Smooth muscle cell (in vitro differentiated cells): ENCODE data around the gene CD7. TPM values are rescaled to one million over a fixed set of nuclear protein-coding genes. Genes with fewer than 3 reads are reported as not detected.

Experiments
- DNase-seq: peaks from one replicate; lab custom pipeline; 2025; ENCODE audit not compliant: unreplicated experiment; lab: John Stamatoyannopoulos, UW
- H2AFZ ChIP-seq: fragments of 200-600 bp; sonication (generic); 2 replicates; pipeline ENCODE4 v1.6.0; 2016; ENCODE audit warnings: antibody characterized with exemption, low read depth, mild to moderate bottlenecking
- H3F3A ChIP-seq: fragments of 200-600 bp; sonication (generic); 2 replicates; pipeline ENCODE4 v1.6.0; 2017; ENCODE audit warnings: antibody characterized with exemption, low read depth
- H3K27ac ChIP-seq: fragments of 200-600 bp; sonication (generic); 2 replicates; pipeline ENCODE4 v1.5.1; 2016; ENCODE audit warnings: low read depth, mild to moderate bottlenecking
- H3K27me3 ChIP-seq: fragments of 200-600 bp; sonication (generic); 2 replicates; pipeline ENCODE4 v1.6.1; 2016; ENCODE audit warnings: low read depth, mild to moderate bottlenecking
- H3K36me3 ChIP-seq: fragments of 200-600 bp; sonication (generic); 2 replicates; pipeline ENCODE4 v1.5.1; 2016; ENCODE audit warnings: low read depth
- H3K4me1 ChIP-seq: fragments of 200-600 bp; sonication (generic); 2 replicates; pipeline ENCODE4 v1.5.1; 2016; ENCODE audit warnings: low read depth
- H3K4me2 ChIP-seq: fragments of 200-600 bp; sonication (generic); 2 replicates; pipeline ENCODE4 v1.6.0; 2016; ENCODE audit warnings: mild to moderate bottlenecking
- H3K4me3 ChIP-seq: fragments of 200-600 bp; sonication (generic); 2 replicates; pipeline ENCODE4 v1.5.1; 2016; ENCODE audit warnings: mild to moderate bottlenecking
- H3K79me2 ChIP-seq: fragments of 200-600 bp; sonication (generic); 2 replicates; pipeline ENCODE4 v1.6.0; 2016; ENCODE audit warnings: low read depth, mild to moderate bottlenecking
- H3K9ac ChIP-seq: fragments of 200-600 bp; sonication (generic); 2 replicates; pipeline ENCODE4 v1.6.0; 2016; ENCODE audit warnings: low read depth
- H3K9me3 ChIP-seq: fragments of 200-600 bp; sonication (generic); replicated peaks from 2 replicates; pipeline ENCODE4 v1.5.1; 2016; ENCODE audit warnings: low read depth
- H4K20me1 ChIP-seq: fragments of 200-600 bp; sonication (generic); 2 replicates; pipeline ENCODE4 v1.6.0; 2016; ENCODE audit warnings: low read depth
- WGBS: methylation state at CpG from one replicate; pipeline ENCODE4 v1.1.7; 2016; ENCODE audit warnings: low lambda C conversion rate; 5-methylcytosine and 5-hydroxymethylcytosine counted together
- polyA plus RNA-seq: library from polyadenylated mRNA; unstranded; fragments of >200 nt; fragmentation: Nextera tagmentation; extraction: Ambion mirVana; gene quantifications from 2 replicates; pipeline ENCODE4 v1.2.1, GENCODE V29; 2016
- total RNA-seq: library from RNA; depleted of rRNA; stranded (reverse); fragments of >200 nt; gene quantifications from 2 replicates; pipeline ENCODE4 v1.2.3, GENCODE V29; 2014
- TF ChIP-seq, protein P1 (sequence below): fragments of 200-600 bp; sonication (generic); IDR thresholded peaks from 2 replicates; pipeline ENCODE4 v1.5.1; 2017; ENCODE audit warnings: borderline replicate concordance, mild to moderate bottlenecking, antibody characterized with exemption; ENCODE audit not compliant: insufficient read depth, poor library complexity, severe bottlenecking

CD7 gene
- total and polyA plus RNA-seq, 2 experiments from 2014 or later, result 0.79 TPM; not detected in 1

DNA sequence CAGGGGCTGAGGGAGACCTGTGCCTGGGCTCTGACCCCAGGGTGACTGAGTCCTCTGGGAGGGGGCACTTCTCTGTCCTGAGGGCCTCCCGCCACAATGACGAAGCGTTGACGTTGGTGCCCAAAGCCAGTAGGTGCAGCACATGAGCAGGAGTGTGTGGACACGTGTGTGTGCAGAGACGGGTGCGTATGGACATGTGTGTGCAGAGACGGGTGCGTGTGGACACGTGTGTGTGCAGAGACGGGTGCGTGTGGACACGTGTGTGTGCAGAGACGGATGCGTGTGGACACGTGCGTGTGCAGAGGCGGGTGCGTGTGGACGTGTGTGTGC, 726 bp upstream of the CD7 start:
- TF ChIP-seq, protein P1, sequence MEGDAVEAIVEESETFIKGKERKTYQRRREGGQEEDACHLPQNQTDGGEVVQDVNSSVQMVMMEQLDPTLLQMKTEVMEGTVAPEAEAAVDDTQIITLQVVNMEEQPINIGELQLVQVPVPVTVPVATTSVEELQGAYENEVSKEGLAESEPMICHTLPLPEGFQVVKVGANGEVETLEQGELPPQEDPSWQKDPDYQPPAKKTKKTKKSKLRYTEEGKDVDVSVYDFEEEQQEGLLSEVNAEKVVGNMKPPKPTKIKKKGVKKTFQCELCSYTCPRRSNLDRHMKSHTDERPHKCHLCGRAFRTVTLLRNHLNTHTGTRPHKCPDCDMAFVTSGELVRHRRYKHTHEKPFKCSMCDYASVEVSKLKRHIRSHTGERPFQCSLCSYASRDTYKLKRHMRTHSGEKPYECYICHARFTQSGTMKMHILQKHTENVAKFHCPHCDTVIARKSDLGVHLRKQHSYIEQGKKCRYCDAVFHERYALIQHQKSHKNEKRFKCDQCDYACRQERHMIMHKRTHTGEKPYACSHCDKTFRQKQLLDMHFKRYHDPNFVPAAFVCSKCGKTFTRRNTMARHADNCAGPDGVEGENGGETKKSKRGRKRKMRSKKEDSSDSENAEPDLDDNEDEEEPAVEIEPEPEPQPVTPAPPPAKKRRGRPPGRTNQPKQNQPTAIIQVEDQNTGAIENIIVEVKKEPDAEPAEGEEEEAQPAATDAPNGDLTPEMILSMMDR, result no peak
- no peaks in the 10 kb centered on the region for H3K79me2 ChIP-seq
- no peaks in the 10 kb centered on the region for H3K9me3 ChIP-seq
- H3K9ac ChIP-seq, result no peak overlapping the region
- DNase-seq, result no peak
- peaks cover 4% of the 10 kb centered on the region for H3K27me3 ChIP-seq
- no peaks in the 10 kb centered on the region for H3K36me3 ChIP-seq
- H3K4me2 ChIP-seq, result no peak overlapping the region
- H2AFZ ChIP-seq, result no peak overlapping the region
- 96% methylated on average over 20 of the region's 20 CpGs for WGBS
- no peaks in the 10 kb centered on the region for H4K20me1 ChIP-seq
- H3K4me3 ChIP-seq, result no peak overlapping the region
- H3K27ac ChIP-seq, result no peak overlapping the region
- H3K4me1 ChIP-seq, result peaks cover 4% of the 10 kb centered on the region
- H3F3A ChIP-seq, result no peaks in the 10 kb centered on the region

DNA sequence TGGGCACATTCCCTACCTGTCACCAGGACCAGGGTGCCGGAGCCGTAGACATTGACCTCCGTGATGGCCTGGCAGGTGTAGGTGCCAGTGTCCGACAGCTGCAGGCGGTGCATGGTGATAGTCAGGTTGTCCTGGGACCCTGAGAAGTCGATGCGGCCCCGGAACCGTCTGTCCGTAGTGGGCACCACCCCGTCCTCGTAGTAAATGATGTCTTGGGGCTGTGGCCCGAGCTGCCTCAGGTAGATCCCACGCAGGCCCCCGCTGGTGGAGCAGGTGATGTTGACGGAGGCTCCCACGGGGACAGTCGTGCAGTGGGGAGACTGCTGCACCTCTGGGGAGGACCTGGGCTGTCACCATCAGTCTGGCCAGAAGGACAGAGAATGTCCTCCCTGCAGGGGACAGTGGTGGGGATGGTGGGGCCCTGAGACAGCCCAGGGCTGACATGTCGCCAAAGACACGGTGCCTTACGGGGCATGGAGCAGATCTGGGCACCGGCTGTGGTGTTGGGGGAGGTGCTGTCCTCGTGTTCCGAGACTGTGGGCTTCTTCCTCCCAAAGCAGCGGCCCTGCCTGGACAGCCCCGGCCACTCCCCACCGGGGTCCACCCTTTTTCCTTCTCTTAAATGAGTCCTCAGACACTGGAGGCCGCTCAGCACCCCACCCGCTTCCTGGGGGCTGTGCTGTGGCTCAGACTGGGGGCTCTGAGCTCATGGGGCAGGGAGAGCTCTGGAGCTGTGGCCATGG, 586 bp downstream of the CD7 start:
- peaks cover under 1% of the 10 kb centered on the region for H3K27me3 ChIP-seq
- no peaks in the 10 kb centered on the region for H3K36me3 ChIP-seq
- H4K20me1 ChIP-seq, result no peaks in the 10 kb centered on the region
- no peak for DNase-seq
- no peaks in the 10 kb centered on the region for H3K9me3 ChIP-seq
- peaks cover 4% of the 10 kb centered on the region for H3K4me1 ChIP-seq
- no peak overlapping the region for H3K27ac ChIP-seq
- no peaks in the 10 kb centered on the region for H3F3A ChIP-seq
- TF ChIP-seq, protein P1, result no peak
- H3K4me3 ChIP-seq, result no peak overlapping the region
- no peak overlapping the region for H3K9ac ChIP-seq
- H3K4me2 ChIP-seq, result no peak overlapping the region
- WGBS, result 93% methylated on average over 29 of the region's 29 CpGs
- no peaks in the 10 kb centered on the region for H3K79me2 ChIP-seq
- H2AFZ ChIP-seq, result no peak overlapping the region

- TF ChIP-seq, protein P1, result no peak
- no peaks in the 10 kb centered on the region for H3K27me3 ChIP-seq
- DNase-seq, result no peak
- H3K4me1 ChIP-seq, result peaks cover 4% of the 10 kb centered on the region
- H3K79me2 ChIP-seq, result no peaks in the 10 kb centered on the region
- no peaks in the 10 kb centered on the region for H3F3A ChIP-seq
- H3K36me3 ChIP-seq, result no peaks in the 10 kb centered on the region
- no peak overlapping the region for H2AFZ ChIP-seq
- no peak overlapping the region for H3K27ac ChIP-seq
- H3K4me3 ChIP-seq, result no peak overlapping the region
- H3K4me2 ChIP-seq, result no peak overlapping the region
- no peaks in the 10 kb centered on the region for H3K9me3 ChIP-seq
- no peak overlapping the region for H3K9ac ChIP-seq
- 61% methylated on average over 27 of the region's 36 CpGs for WGBS
- H4K20me1 ChIP-seq, result no peaks in the 10 kb centered on the region
Measured at GRCh38 chr17:82315703-82316358, 1.6 kb downstream of the CD7 start.
